ENCODE results near the gene HIC2. TPM values are rescaled to one million over a fixed set of nuclear protein-coding genes. Genes with fewer than 3 reads are reported as not detected.
A peak's percentile ranks its signal among the peaks of the same experiment; 100 is the strongest.
"Not testable (repeated sequence)": the region's sequence is repeated elsewhere in the genome, so short reads cannot be mapped to it uniquely, and the experiment has no call there.

Gene HIC2
- total RNA-seq (2021) (30.4 to 33.3 TPM (median 31.2 TPM) in 3 replicates), Bru-seq, nascent RNA (percentile 56 among the genes with signal in this experiment)
- long read RNA-seq, experiment 1, full-length matches to known transcripts, result 11 of 74 reads
- long read RNA-seq, experiment 1, partial matches to known transcripts, result 57 of 74 reads
- long read RNA-seq, experiment 1, other reads (novel, unspliced or antisense), result 6 of 74 reads
- long read RNA-seq, experiment 2, full-length matches to known transcripts, result 4 of 47 reads
- long read RNA-seq, experiment 2, partial matches to known transcripts, result 0 of 47 reads
- long read RNA-seq, experiment 2, other reads (novel, unspliced or antisense), result 43 of 47 reads
- long read RNA-seq, experiment 3, result 0 reads

GRCh38 chr22:21417227-21417746 lies at the start of gene HIC2:
TSS of gene HIC2 (plus strand) at chr22:21417371. CDS start at chr22:21442832, 25,461 bp downstream.
- H3K9me3 Mint-ChIP-seq; CTCF ChIA-PET; H3K27ac Mint-ChIP-seq; H3K27me3 Mint-ChIP-seq (ENCODE audit: low read depth); H3K36me3 Mint-ChIP-seq; DNase-seq (ENCODE audit: low spot score); H3K4me1 Mint-ChIP-seq; POLR2A ChIA-PET: not testable (repeated sequence)
- ATAC-seq, result peak; percentile 76
- H3K4me3 Mint-ChIP-seq, result peak within 1 kb of the TSS; percentile 38; the same call in 1 of the 2 replicates

- ATAC-seq; POLR2A ChIA-PET; H3K27ac Mint-ChIP-seq; H3K9me3 Mint-ChIP-seq; CTCF ChIA-PET; H3K4me3 Mint-ChIP-seq; H3K4me1 Mint-ChIP-seq; DNase-seq (ENCODE audit: low spot score); H3K36me3 Mint-ChIP-seq; H3K27me3 Mint-ChIP-seq (ENCODE audit: low read depth): not testable (repeated sequence)
These were observed 48.4 kb upstream of the HIC2 start for GRCh38 chr22:21368603-21369310.

- H3K9me3 Mint-ChIP-seq; H3K27ac Mint-ChIP-seq; POLR2A ChIA-PET; H3K27me3 Mint-ChIP-seq (ENCODE audit: low read depth); H3K4me3 Mint-ChIP-seq; DNase-seq (ENCODE audit: low spot score); ATAC-seq; H3K4me1 Mint-ChIP-seq; H3K36me3 Mint-ChIP-seq; CTCF ChIA-PET: not testable (repeated sequence)
These were observed 41.3 kb upstream of the HIC2 start for GRCh38 chr22:21375880-21376279.

- DNase-seq (ENCODE audit: low spot score); H3K27me3 Mint-ChIP-seq (ENCODE audit: low read depth); H3K4me1 Mint-ChIP-seq; H3K36me3 Mint-ChIP-seq; CTCF ChIA-PET; POLR2A ChIA-PET; H3K9me3 Mint-ChIP-seq; H3K4me3 Mint-ChIP-seq; H3K27ac Mint-ChIP-seq: not testable (repeated sequence)
- peak; percentile 77 for ATAC-seq
These were observed 33.3 kb upstream of the HIC2 start, which contains the start of gene RIMBP3B for GRCh38 chr22:21383701-21384467. TSS of gene RIMBP3B (plus strand) at chr22:21383751. CDS start at chr22:21383859, 108 bp downstream.

- H3K9me3 Mint-ChIP-seq; DNase-seq (ENCODE audit: low spot score); H3K36me3 Mint-ChIP-seq; H3K27ac Mint-ChIP-seq; H3K4me1 Mint-ChIP-seq; POLR2A ChIA-PET; CTCF ChIA-PET; H3K27me3 Mint-ChIP-seq (ENCODE audit: low read depth); H3K4me3 Mint-ChIP-seq: not testable (repeated sequence)
- ATAC-seq, result peak; percentile 24
These were observed 32.5 kb upstream of the HIC2 start for GRCh38 chr22:21384468-21385357.

GRCh38 chr22:21389480-21389879 lies 27.7 kb upstream of the HIC2 start:
- H3K27ac Mint-ChIP-seq; H3K36me3 Mint-ChIP-seq; H3K9me3 Mint-ChIP-seq; DNase-seq (ENCODE audit: low spot score); POLR2A ChIA-PET; CTCF ChIA-PET; H3K4me3 Mint-ChIP-seq; H3K4me1 Mint-ChIP-seq; H3K27me3 Mint-ChIP-seq (ENCODE audit: low read depth); ATAC-seq: not testable (repeated sequence)

- H3K27me3 Mint-ChIP-seq (ENCODE audit: low read depth); POLR2A ChIA-PET; H3K9me3 Mint-ChIP-seq; H3K36me3 Mint-ChIP-seq; ATAC-seq; H3K4me1 Mint-ChIP-seq; H3K27ac Mint-ChIP-seq; CTCF ChIA-PET; H3K4me3 Mint-ChIP-seq; DNase-seq (ENCODE audit: low spot score): not testable (repeated sequence)
These were observed 27.2 kb upstream of the HIC2 start for GRCh38 chr22:21390013-21390412.

- H3K27me3 Mint-ChIP-seq (ENCODE audit: low read depth); POLR2A ChIA-PET; H3K27ac Mint-ChIP-seq; H3K4me3 Mint-ChIP-seq; ATAC-seq; H3K4me1 Mint-ChIP-seq; H3K36me3 Mint-ChIP-seq; CTCF ChIA-PET; DNase-seq (ENCODE audit: low spot score); H3K9me3 Mint-ChIP-seq: not testable (repeated sequence)
These were observed 22.6 kb upstream of the HIC2 start for GRCh38 chr22:21394613-21395012.

GRCh38 chr22:21401197-21401969 lies 15.8 kb upstream of the HIC2 start:
- CTCF ChIA-PET; H3K27ac Mint-ChIP-seq; POLR2A ChIA-PET; H3K27me3 Mint-ChIP-seq (ENCODE audit: low read depth); ATAC-seq; H3K36me3 Mint-ChIP-seq; DNase-seq (ENCODE audit: low spot score); H3K4me1 Mint-ChIP-seq; H3K9me3 Mint-ChIP-seq; H3K4me3 Mint-ChIP-seq: not testable (repeated sequence)

GRCh38 chr22:21402763-21403314 lies 14.3 kb upstream of the HIC2 start:
- ATAC-seq; POLR2A ChIA-PET; H3K4me1 Mint-ChIP-seq; H3K36me3 Mint-ChIP-seq; H3K4me3 Mint-ChIP-seq; H3K27me3 Mint-ChIP-seq (ENCODE audit: low read depth); H3K27ac Mint-ChIP-seq; CTCF ChIA-PET; DNase-seq (ENCODE audit: low spot score); H3K9me3 Mint-ChIP-seq: not testable (repeated sequence)

GRCh38 chr22:21407139-21407538 lies 10.0 kb upstream of the HIC2 start:
- ATAC-seq, CTCF ChIA-PET, H3K27ac Mint-ChIP-seq: not testable (repeated sequence)

More at GRCh38 chr22:21407139-21407538, 10.0 kb upstream of the HIC2 start:
- H3K4me1 Mint-ChIP-seq; H3K36me3 Mint-ChIP-seq; H3K27me3 Mint-ChIP-seq (ENCODE audit: low read depth); H3K9me3 Mint-ChIP-seq; DNase-seq (ENCODE audit: low spot score); H3K4me3 Mint-ChIP-seq; POLR2A ChIA-PET: not testable (repeated sequence)
